ENCODE measurements around the gene GLTPD2. TPM values are rescaled to one million over a fixed set of nuclear protein-coding genes. Genes with fewer than 3 reads are reported as not detected.

The GLTPD2 gene
- polyA plus RNA-seq, 4 donors: 4.2 to 49.4 (median 33.8) TPM

GRCh38 chr17:4806777-4807604, 18.2 kb downstream of the GLTPD2 start, which contains the start of gene PLD2:
Gene PLD2, plus strand, starts transcription at chr17:4807152. Its CDS starts 621 bp downstream, at chr17:4807773.
- FAIRE-seq (no peak), DNase-seq (peak; percentile 89 to 94)
- Histone ChIP-seq H3K4me1 (ENCODE audit: control insufficient read depth in 3 of 3, insufficient read depth in 2 of 3, low read depth in 1 of 3, low read length in 2 of 3) (peaks cover 0 to 10% (median 0%) of the 10 kb centered on the region in 3 donors), H3K27me3 (ENCODE audit: control insufficient read depth in 3 of 3, insufficient read depth in 3 of 3, low read length in 3 of 3) (no peaks in the 10 kb centered on the region), H3K27ac (ENCODE audit: low read depth in 1 of 3, low read length in 2 of 3) (peak within 1 kb of the TSS in 2 of 3 donors; percentile 8 to 53), H3K36me3 (ENCODE audit: control insufficient read depth in 3 of 3, insufficient read depth in 2 of 3, low read depth in 1 of 3, low read length in 3 of 3) (peaks cover 0 to 21% (median 0%) of the 10 kb centered on the region in 3 donors), H3K9me3 (ENCODE audit: control insufficient read depth in 2 of 2, insufficient read depth in 1 of 2, low read depth in 1 of 2, low read length in 1 of 2) (no peaks in the 10 kb centered on the region), H3K4me3 (ENCODE audit: low read depth in 1 of 3, low read length in 3 of 3) (peak within 1 kb of the TSS; percentile 60 to 95 (median 69))
- 0 to 1% (median 1%) methylated on average over 44 to 106 of the region's 106 CpGs for WGBS, 3 donors

DNA sequence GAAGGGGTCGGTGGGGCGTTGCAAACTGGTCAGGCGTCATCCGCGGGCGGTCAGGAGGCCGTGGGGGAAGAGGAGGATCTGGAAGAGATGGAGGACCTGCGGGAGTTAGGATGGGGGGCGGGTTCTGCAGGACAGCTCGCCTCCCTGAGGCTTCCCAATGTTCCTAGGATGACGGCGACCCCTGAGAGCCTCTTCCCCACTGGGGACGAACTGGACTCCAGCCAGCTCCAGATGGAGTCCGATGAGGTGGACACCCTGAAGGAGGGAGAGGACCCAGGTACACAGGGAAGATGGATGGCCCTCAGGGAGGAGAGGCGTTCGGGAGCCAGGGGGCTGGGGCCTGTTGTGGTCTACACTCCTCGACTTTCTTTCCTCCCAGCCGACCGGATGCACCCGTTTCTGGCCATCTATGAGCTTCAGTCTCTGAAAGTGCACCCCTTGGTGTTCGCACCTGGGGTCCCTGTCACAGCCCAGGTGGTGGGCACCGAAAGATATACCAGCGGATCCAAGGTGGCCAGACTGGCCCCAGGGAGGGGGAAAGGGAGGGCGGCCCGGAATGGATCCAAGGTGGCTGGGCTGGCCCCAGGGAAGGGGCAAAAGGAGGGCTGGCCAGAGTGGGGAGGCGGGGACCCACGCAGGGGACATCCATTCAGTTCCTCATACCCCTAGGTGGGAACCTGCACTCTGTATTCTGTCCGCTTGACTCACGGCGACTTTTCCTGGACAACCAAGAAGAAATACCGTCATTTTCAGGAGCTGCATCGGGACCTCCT, 19.0 kb downstream of the GLTPD2 start:
- no peaks in the 10 kb centered on the region for H3K9me3 ChIP-seq (ENCODE audit: control insufficient read depth in 2 of 2, insufficient read depth in 1 of 2, low read depth in 1 of 2, low read length in 1 of 2)
- DNase-seq (peak in 1 of 2 donors; percentile 18), FAIRE-seq (no peak)
- WGBS, 3 donors: 35 to 40% (median 36%) methylated on average over 31 to 32 of the region's 32 CpGs
- peaks cover 0 to 22% (median 0%) of the 10 kb centered on the region in 3 donors for H3K36me3 ChIP-seq (ENCODE audit: control insufficient read depth in 3 of 3, insufficient read depth in 2 of 3, low read depth in 1 of 3, low read length in 3 of 3)
- H3K27me3 ChIP-seq (ENCODE audit: control insufficient read depth in 3 of 3, insufficient read depth in 3 of 3, low read length in 3 of 3): no peaks in the 10 kb centered on the region
- H3K4me3 ChIP-seq (ENCODE audit: low read depth in 1 of 3, low read length in 3 of 3): peak overlapping the region; percentile 60 to 95 (median 69)
- no peak overlapping the region for H3K27ac ChIP-seq (ENCODE audit: low read depth in 1 of 3, low read length in 2 of 3)
- peaks cover 0 to 10% (median 0%) of the 10 kb centered on the region in 3 donors for H3K4me1 ChIP-seq (ENCODE audit: control insufficient read depth in 3 of 3, insufficient read depth in 2 of 3, low read depth in 1 of 3, low read length in 2 of 3)

GRCh38 chr17:4808378-4808767, 19.6 kb downstream of the GLTPD2 start:
- Histone ChIP-seq H3K4me3 (ENCODE audit: low read depth in 1 of 3, low read length in 3 of 3) (no peak overlapping the region), H3K27me3 (ENCODE audit: control insufficient read depth in 3 of 3, insufficient read depth in 3 of 3, low read length in 3 of 3) (no peaks in the 10 kb centered on the region), H3K27ac (ENCODE audit: low read depth in 1 of 3, low read length in 2 of 3) (no peak overlapping the region), H3K9me3 (ENCODE audit: control insufficient read depth in 2 of 2, insufficient read depth in 1 of 2, low read depth in 1 of 2, low read length in 1 of 2) (no peaks in the 10 kb centered on the region), H3K36me3 (ENCODE audit: control insufficient read depth in 3 of 3, insufficient read depth in 2 of 3, low read depth in 1 of 3, low read length in 3 of 3) (peaks cover 0 to 22% (median 0%) of the 10 kb centered on the region in 3 donors), H3K4me1 (ENCODE audit: control insufficient read depth in 3 of 3, insufficient read depth in 2 of 3, low read depth in 1 of 3, low read length in 2 of 3) (peaks cover 0 to 10% (median 0%) of the 10 kb centered on the region in 3 donors)
- WGBS, 3 donors: 55 to 63% (median 61%) methylated on average over 6 of the region's 6 CpGs
- no peak for FAIRE-seq
- no peak for DNase-seq

DNA sequence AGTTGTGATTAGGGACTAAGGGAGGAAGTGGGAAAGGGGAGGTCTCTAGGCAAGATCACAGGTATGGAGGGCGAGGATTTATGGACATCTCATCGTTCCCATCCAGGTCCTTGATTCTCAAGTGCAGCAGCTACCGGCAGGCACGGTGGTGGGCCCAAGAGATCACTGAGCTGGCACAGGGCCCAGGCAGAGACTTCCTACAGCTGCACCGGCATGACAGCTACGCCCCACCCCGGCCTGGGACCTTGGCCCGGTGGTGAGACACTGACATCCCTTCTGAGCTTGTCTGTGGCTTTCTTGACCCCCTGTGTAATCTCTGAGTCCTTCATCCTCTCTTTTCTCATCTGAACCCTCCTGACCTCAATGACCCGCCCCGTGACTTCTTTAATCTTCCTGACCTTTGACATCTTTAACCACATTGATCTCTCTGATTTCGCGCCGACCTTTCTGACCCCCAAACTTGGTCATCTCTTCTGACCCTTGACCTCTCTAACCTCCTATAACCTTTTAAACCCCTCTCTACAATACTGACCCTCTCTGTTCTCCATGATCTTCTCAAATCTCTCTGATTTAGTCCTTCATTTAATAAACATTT, 22.0 kb downstream of the GLTPD2 start:
- DNase-seq: peak in 1 of 2 donors; percentile 20
- peaks cover 0 to 10% (median 0%) of the 10 kb centered on the region in 3 donors for H3K4me1 ChIP-seq (ENCODE audit: control insufficient read depth in 3 of 3, insufficient read depth in 2 of 3, low read depth in 1 of 3, low read length in 2 of 3)
- H3K4me3 ChIP-seq (ENCODE audit: low read depth in 1 of 3, low read length in 3 of 3): no peak overlapping the region
- FAIRE-seq: no peak
- H3K27me3 ChIP-seq (ENCODE audit: control insufficient read depth in 3 of 3, insufficient read depth in 3 of 3, low read length in 3 of 3): no peaks in the 10 kb centered on the region
- 28 to 56% (median 48%) methylated on average over 12 to 13 of the region's 13 CpGs for WGBS, 3 donors
- peaks cover 0 to 37% (median 0%) of the 10 kb centered on the region in 3 donors for H3K36me3 ChIP-seq (ENCODE audit: control insufficient read depth in 3 of 3, insufficient read depth in 2 of 3, low read depth in 1 of 3, low read length in 3 of 3)
- H3K27ac ChIP-seq (ENCODE audit: low read depth in 1 of 3, low read length in 2 of 3): no peak overlapping the region
- H3K9me3 ChIP-seq (ENCODE audit: control insufficient read depth in 2 of 2, insufficient read depth in 1 of 2, low read depth in 1 of 2, low read length in 1 of 2): no peaks in the 10 kb centered on the region

DNA sequence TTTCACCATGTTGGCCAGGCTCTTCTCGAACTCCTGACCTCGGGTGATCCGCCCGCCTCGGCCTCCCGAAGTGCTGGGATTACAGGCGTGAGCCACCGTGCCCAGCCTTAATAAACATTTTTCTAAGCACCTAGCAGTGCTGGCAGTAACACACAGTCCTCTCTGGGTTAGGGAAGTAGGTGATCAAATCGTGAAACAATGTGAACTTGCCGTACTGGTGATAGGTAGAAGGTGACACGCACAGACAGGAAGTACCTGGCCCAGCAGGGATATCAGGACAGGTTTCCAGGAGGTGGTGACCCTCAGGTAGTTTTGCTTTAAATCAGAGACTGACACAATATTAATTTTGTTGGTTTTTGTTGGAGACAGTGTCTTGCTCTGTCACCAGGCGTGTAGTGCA, 22.7 kb downstream of the GLTPD2 start:
- no peaks in the 10 kb centered on the region for H3K27me3 ChIP-seq (ENCODE audit: control insufficient read depth in 3 of 3, insufficient read depth in 3 of 3, low read length in 3 of 3)
- H3K36me3 ChIP-seq (ENCODE audit: control insufficient read depth in 3 of 3, insufficient read depth in 2 of 3, low read depth in 1 of 3, low read length in 3 of 3): peaks cover 0 to 44% (median 2%) of the 10 kb centered on the region in 3 donors
- H3K4me1 ChIP-seq (ENCODE audit: control insufficient read depth in 3 of 3, insufficient read depth in 2 of 3, low read depth in 1 of 3, low read length in 2 of 3): peaks cover 0 to 7% (median 0%) of the 10 kb centered on the region in 3 donors
- no peaks in the 10 kb centered on the region for H3K9me3 ChIP-seq (ENCODE audit: control insufficient read depth in 2 of 2, insufficient read depth in 1 of 2, low read depth in 1 of 2, low read length in 1 of 2)
- FAIRE-seq: no peak
- H3K4me3 ChIP-seq (ENCODE audit: low read depth in 1 of 3, low read length in 3 of 3): no peak overlapping the region
- 87 to 94% (median 91%) methylated on average over 12 of the region's 12 CpGs for WGBS, 3 donors
- DNase-seq: no peak
- no peak overlapping the region for H3K27ac ChIP-seq (ENCODE audit: low read depth in 1 of 3, low read length in 2 of 3)

DNA sequence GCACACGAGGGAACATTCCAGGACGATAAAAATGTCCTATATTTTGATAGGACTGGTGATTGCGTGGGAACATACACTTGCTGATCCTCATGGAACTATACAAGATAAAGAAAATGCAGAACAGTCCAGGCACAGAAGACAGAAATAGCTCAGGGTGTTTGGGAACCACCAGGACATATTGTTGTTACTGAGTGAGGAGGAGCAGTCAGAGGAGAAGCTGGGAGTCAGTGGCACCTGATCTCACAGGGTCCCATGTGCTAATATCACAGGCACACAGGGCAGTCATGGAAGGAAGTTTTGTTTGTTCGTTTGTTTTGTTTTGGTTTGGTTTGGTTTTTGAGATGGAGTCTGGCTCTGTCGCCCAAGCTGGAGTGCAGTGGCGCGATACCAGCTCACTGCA, 23.9 kb downstream of the GLTPD2 start:
- Histone ChIP-seq H3K4me1 (ENCODE audit: control insufficient read depth in 3 of 3, insufficient read depth in 2 of 3, low read depth in 1 of 3, low read length in 2 of 3) (peaks cover 0 to 5% (median 0%) of the 10 kb centered on the region in 3 donors), H3K27ac (ENCODE audit: low read depth in 1 of 3, low read length in 2 of 3) (no peak overlapping the region), H3K36me3 (ENCODE audit: control insufficient read depth in 3 of 3, insufficient read depth in 2 of 3, low read depth in 1 of 3, low read length in 3 of 3) (peaks cover 0 to 54% (median 4%) of the 10 kb centered on the region in 3 donors), H3K9me3 (ENCODE audit: control insufficient read depth in 2 of 2, insufficient read depth in 1 of 2, low read depth in 1 of 2, low read length in 1 of 2) (no peaks in the 10 kb centered on the region), H3K27me3 (ENCODE audit: control insufficient read depth in 3 of 3, insufficient read depth in 3 of 3, low read length in 3 of 3) (no peaks in the 10 kb centered on the region), H3K4me3 (ENCODE audit: low read depth in 1 of 3, low read length in 3 of 3) (no peak overlapping the region)
- FAIRE-seq (no peak), DNase-seq (no peak)
- WGBS, 3 donors: 89 to 92% (median 90%) methylated on average over 7 of the region's 7 CpGs

GRCh38 chr17:4815043-4815675, 26.4 kb downstream of the GLTPD2 start:
- FAIRE-seq (no peak), DNase-seq (no peak)
- no peak overlapping the region for H3K4me3 ChIP-seq (ENCODE audit: low read depth in 1 of 3, low read length in 3 of 3)
- no peak overlapping the region for H3K27ac ChIP-seq (ENCODE audit: low read depth in 1 of 3, low read length in 2 of 3)
- H3K36me3 ChIP-seq (ENCODE audit: control insufficient read depth in 3 of 3, insufficient read depth in 2 of 3, low read depth in 1 of 3, low read length in 3 of 3): peaks cover 0 to 62% (median 4%) of the 10 kb centered on the region in 3 donors
- H3K9me3 ChIP-seq (ENCODE audit: control insufficient read depth in 2 of 2, insufficient read depth in 1 of 2, low read depth in 1 of 2, low read length in 1 of 2): no peaks in the 10 kb centered on the region
- H3K27me3 ChIP-seq (ENCODE audit: control insufficient read depth in 3 of 3, insufficient read depth in 3 of 3, low read length in 3 of 3): no peaks in the 10 kb centered on the region
- H3K4me1 ChIP-seq (ENCODE audit: control insufficient read depth in 3 of 3, insufficient read depth in 2 of 3, low read depth in 1 of 3, low read length in 2 of 3): no peaks in the 10 kb centered on the region
- 76 to 80% (median 77%) methylated on average over 6 to 7 of the region's 7 CpGs for WGBS, 3 donors

DNA sequence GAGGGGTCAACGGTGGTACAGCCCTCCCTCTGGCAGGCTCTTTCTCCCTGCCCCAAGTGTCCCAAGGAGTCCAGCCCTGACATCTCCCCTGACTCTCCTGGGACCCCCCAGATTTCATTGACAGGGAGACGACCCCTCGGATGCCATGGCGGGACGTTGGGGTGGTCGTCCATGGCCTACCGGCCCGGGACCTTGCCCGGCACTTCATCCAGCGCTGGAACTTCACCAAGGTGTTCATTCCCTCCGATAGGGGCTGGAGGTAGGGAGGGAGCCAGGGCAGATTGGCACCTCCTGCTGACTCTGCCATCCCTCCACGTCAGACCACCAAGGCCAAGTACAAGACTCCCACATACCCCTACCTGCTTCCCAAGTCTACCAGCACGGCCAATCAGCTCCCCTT, 28.1 kb downstream of the GLTPD2 start:
- 91 to 96% (median 96%) methylated on average over 10 to 13 of the region's 13 CpGs for WGBS, 3 donors
- FAIRE-seq (no peak), DNase-seq (no peak)
- no peak overlapping the region for H3K4me3 ChIP-seq (ENCODE audit: low read depth in 1 of 3, low read length in 3 of 3)
- no peaks in the 10 kb centered on the region for H3K4me1 ChIP-seq (ENCODE audit: control insufficient read depth in 3 of 3, insufficient read depth in 2 of 3, low read depth in 1 of 3, low read length in 2 of 3)
- H3K9me3 ChIP-seq (ENCODE audit: control insufficient read depth in 2 of 2, insufficient read depth in 1 of 2, low read depth in 1 of 2, low read length in 1 of 2): no peaks in the 10 kb centered on the region
- no peak overlapping the region for H3K27ac ChIP-seq (ENCODE audit: low read depth in 1 of 3, low read length in 2 of 3)
- H3K27me3 ChIP-seq (ENCODE audit: control insufficient read depth in 3 of 3, insufficient read depth in 3 of 3, low read length in 3 of 3): no peaks in the 10 kb centered on the region
- H3K36me3 ChIP-seq (ENCODE audit: control insufficient read depth in 3 of 3, insufficient read depth in 2 of 3, low read depth in 1 of 3, low read length in 3 of 3): peaks cover 0 to 59% (median 4%) of the 10 kb centered on the region in 3 donors

Measured in small intestine (tissue), 7 donors.